SK-MEL-5 (cell line): ENCODE data around the gene GNPTG. TPM values are rescaled to one million over a fixed set of nuclear protein-coding genes. Genes with fewer than 3 reads are reported as not detected.
"Not testable (repeated sequence)": the region's sequence is repeated elsewhere in the genome, so short reads cannot be mapped to it uniquely, and the experiment has no call there.

Experiments used
- DNase-seq: peaks from one replicate; pipeline ENCODE4 v3.0.0-alpha.2; 2016; ENCODE audit warnings: low read depth, low spot score
- in situ Hi-C: cut with HindIII; loops from 2 replicates; pipeline ENCODE4 v1.10.0; 2016; ENCODE audit warnings: low sequenced_read_pairs, high pct_unique_total_duplicates, low pct_unique_long_range_greater_than_20kb
- total RNA-seq: library from RNA; depleted of rRNA; stranded (reverse); fragments of >200 nt; shearing (Covaris generic); gene quantifications from 2 replicates; pipeline ENCODE4 v1.2.3, GENCODE V29; 2014

GNPTG gene
- total RNA-seq, 1 experiment from 2014 or later: 110 TPM

DNA sequence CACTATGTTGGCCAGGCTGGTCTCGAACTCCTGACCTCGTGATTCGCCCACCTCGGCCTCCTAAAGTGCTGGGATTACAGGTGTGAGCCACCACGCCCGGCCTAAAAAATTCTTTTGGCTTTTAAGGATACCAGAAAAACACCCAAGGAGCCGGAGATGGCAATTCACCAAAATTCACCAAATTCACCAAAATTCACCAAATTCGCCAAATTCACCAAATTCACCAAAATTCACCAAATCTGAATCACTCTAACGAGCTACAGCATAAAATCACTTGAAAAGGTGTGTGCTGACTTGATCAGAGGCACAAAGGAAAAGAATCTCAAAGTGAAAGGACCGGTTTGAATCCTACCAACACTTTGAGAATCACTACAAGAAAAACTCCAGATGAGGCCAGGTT, 22.8 kb upstream of the GNPTG start:
- DNase-seq, in situ Hi-C loops: not testable (repeated sequence)

DNA sequence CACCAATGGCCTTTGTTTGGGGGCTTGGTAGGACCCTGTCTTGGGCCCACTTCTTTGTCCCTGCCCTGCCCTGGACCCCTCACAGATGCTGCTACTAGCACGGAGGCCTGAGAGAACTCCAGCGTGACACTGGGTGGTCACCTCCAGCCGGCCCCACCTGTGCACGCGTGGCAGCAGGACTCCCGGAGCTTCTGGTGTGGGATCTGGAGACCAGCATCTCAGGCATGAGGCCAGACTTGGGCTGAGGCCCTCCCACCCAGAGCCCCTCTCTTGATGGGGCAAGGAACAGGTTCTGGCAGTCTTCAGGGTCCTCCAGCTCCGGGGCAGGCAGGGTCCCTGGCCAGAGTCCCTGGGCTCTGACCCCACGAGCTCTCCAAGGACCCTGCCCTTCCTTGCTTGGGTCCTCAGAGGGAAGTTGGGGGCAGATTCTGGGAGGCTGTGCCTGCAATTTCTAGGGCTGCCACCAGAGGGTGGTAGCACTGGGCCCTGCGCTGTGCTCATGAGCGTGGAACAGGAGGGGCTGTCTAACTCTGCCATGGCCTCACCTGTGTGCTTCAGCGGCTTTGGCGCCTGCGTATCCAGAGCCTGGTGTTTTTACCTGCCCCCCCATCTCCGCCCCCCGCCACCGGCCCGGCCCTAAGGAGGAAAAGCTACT, 21.3 kb upstream of the GNPTG start:
- in situ Hi-C loops: no loop called here

DNA sequence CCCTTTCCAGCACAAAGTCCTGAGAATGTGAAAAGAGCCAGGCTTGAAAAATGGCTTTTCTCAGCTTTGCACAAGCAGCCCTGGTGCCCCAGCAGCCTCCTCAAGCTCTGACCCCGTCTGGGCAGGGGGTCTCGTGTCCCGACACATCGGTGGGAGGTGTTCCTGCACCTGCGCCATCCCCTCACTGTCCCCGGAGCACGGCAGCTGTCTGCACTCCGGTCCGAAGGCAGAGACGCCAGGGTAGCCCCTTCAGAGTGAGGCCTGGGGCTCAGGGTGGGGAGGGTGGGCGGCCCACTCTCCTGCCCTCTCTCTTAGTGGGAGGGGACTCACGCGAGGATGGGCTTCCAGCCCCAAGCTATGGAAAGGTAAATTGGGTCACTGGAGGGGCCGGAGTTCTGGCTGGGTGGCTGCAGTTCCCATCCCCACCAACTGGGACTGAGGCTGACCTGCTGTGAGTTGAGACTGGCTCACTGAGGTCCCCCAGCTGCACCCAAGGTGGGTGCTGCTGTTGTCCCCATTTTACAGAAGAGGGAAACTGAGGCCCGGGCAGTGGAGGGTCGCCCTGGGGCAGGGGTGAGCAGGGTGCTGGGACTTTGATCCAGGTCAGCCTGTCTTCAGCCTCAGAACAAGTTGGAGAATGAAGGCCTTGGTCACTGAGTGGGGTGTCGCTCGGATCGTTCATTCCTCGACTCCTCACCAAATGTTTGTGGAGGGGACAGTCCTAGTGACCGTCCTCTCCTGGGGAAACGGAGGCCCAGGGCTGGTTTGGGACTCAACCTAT, 20.6 kb upstream of the GNPTG start:
- in situ Hi-C loops: no loop called here
- no peak for DNase-seq

More for the DNA sequence above, 21.3 kb upstream of the GNPTG start:
- no peak for DNase-seq

DNA sequence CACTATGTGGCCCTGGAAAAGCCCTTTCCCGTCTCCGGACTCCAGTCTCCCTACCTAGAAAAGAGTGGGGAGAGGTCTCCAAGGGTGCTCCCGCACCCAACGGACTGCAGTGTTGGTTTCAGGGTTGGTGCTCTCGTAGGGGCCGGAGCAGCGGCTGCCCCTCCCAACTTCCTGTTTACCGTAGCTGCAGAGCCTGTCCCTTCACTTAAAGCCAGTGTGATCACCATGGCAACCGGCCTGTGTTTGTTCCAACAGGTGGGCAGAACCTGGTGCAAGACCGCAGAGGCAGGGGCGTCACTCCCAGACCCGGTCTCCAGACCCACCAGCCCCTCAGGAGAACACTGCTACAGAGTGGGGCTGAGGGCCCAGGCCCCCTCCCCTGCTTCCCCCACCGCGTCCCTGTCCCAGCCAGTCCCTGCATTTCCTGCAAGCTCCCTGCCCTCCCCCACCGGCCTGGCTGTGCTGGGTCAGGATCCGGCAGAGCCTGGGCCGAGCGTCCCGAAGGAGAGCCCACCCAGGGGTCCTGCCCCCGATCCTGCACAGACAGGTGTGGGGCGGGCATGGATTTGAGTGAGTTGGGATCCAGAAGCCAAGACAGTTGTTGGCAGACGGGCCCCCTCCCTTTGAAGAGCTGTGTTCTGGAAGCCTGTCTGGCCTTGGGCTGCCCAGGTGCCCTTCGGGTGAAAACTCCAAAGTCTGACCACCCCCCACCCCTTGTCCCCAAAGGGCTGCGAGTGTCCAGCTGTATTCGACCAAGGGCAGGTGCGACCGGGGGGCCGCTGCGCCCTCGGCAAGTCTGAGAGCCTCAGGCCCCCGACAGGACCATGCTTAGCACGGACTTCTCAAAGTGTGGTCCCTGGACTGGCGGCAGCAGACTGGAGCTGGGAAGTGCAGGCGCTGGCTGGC, 19.8 kb upstream of the GNPTG start:
- DNase-seq: peak; percentile 24
- in situ Hi-C loops: no loop called here

DNA sequence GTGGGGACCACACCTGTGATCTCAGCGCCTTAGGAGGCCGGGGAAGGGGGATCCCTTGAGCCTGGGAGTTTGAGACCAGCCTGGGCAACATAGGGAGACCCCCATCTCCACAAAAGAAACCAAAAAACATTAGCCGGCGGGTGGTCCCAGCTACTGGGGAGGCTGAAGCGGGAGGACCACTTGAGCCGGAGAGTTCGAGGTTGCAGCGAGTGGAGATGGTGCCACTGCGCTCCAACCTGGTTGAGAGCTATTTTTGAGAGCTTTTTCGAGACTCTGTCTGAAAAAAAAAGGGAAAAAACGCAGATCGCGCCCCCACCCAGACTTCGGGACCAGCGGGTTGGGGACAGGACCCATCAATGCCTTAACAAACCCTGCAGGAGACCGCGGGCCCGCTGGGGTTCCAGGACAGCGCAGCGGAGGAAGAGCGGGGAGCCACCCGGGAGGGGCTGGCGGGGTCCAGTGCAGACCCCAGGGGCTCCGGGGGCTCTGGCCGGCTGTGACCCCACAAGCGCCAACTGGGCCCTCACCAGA, 19.0 kb upstream of the GNPTG start:
- in situ Hi-C loops: no loop called here

DNA sequence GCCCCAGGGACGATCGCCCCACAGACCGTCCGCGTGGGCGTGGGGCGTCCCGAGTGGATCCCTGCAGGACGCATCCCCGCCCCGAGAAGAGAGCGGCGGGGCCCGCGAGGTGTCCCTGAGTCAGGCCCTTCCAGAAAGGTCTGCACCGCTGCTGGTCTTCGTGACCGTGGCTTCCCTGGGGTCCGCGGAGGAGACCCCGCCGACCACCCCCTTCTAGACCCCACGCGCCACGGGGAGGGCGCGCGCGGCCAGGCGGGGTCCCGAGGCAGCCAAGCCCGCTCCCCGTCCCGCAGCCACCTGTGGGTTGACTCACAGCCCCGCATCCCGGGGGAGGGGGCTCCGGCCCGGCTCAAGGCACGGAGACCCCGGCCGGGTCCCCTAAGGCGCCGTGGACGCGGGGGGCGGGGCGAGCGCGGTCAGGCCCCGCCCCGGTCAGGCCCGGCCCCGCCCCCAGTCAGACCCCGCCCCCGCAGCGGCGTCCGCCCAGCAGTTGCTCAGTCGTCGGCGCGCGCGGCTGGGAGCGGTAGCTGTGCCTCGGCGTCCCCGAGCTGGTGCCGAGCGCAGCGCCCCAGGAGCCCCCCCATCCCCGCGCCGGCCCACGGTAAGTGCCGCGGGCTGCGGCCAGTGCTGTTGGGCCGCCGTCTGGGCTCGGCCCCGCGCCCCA, 18.4 kb upstream of the GNPTG start, which contains the start of gene BAIAP3:
TSS of gene BAIAP3 (plus strand) at position 497 of the 664 bp plus-strand sequence. CDS start 4,905 bp downstream, outside the sequence.
- in situ Hi-C loops: no loop called here
- peak; percentile 28 for DNase-seq

More for the DNA sequence above, 19.0 kb upstream of the GNPTG start:
- DNase-seq: no peak

DNA sequence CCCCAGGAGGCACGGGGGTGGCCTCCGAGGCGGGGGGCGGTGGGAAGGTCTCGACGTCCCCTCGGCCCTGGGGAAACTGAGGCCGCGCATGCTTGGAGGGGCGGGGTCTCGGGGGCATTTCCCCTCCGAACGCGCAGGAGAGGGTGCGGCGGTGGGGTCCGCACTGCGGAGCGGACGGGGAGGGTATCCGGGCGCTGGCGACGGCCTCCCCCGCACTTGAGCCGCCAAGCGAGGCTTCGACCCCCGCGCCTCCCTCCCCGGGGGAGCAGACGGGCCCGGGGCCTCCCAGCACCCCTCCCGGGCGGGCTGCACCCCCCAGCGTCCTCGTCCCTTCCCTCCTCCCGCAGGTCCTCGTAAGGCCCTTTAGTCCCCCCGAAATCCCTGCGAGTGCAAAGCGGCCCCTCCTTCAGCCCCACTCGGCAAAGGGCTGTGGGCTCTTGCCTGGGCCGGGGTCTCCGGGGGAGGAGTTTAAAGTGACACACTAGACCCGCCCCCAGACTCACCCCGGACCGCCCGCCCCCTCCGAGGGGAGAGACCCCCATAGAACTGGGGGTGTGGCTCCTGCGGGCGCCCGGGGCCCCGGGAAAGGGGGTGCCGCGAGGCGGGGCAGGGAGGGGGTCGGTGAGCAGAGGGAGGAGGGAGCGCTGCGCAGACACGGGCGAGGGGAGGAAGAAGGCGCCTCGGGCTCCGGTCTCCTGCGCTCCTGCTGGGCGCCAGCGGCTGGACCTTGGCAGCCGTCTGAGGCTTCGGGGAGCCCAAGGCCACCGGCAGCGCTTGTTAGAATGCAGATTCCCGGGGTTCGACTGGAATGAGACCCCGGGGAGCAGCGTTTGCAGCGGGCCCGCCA, 17.7 kb upstream of the GNPTG start:
- in situ Hi-C loops: no loop called here
- DNase-seq: no peak

DNA sequence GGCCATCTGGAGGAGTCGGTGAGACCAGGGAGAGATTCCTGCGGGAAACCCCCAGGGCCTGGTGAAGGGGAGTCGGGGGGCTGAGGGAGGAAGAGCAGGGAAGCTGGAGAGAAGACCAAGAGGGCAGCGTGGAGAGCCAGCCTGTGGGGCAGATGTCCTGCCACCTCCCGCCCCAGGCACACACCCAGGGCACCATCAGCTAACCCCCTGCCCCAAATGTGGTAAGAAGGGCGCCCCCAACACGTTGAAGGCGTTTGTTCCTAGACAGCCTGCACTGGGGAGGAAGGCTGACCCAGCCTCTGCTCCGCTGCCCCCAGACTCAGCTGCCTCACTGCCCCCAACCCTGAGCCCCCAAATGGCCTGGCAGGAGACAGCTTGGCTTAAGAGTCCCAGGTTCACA, 17.0 kb upstream of the GNPTG start:
- no peak for DNase-seq
- in situ Hi-C loops: no loop called here

DNA sequence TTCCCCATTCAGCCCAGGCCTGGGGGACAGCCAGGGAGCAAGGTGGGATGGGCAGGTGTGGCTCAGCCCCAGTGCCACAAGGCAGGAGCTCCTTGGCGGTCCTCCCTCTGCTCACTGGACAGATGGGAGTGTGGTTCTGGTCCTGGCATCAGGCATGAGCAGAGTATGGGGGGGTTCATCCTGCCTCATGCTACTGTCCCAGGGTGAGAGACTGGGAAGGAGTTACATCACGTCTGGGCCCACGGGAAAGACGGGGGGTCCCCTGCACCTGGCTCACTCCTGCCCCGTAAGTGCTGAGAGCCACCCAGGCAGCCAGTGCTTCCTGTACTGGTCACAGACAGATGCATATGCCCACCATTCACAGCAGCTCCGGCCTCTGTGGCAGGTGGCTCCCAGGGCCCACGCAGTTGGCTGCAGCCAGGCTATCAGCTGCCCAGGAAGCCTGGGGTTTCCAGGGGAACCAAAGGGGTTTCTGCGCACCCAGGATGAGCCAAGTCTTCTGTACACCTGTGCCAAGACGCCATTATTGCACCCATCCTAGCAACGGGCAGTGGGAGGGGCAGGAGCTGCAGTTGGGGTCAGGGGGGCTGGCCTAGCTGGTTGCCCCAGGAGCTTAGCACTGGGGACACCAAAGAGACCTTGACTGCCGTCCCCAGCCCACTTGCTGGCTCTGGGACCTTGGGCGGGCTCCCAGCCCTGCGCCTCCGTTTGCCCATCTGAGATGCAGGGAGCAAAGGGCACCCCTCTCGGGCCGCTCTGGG, 16.3 kb upstream of the GNPTG start:
- DNase-seq: no peak
- in situ Hi-C loops: no loop called here

DNA sequence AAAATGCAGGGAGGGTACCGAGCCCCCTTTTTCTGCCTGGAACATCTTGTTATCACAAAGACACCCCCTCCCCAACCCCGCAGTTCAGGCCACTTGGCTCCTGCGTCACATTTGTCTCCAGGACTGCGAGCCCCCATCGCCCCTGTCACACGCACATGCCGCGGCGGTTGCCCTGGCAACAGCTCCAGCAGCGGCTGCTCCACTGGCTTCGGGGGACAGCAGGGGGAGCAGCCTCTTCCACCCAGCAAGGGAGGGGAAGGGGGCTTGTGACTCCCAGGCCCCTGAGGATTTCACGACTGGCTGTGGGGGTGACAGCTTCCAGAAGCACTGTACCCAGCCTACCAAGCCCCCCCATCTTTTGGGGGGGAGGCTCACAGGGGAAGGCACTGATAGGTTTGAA, 15.7 kb upstream of the GNPTG start:
- DNase-seq: no peak
- in situ Hi-C loops: no loop called here

DNA sequence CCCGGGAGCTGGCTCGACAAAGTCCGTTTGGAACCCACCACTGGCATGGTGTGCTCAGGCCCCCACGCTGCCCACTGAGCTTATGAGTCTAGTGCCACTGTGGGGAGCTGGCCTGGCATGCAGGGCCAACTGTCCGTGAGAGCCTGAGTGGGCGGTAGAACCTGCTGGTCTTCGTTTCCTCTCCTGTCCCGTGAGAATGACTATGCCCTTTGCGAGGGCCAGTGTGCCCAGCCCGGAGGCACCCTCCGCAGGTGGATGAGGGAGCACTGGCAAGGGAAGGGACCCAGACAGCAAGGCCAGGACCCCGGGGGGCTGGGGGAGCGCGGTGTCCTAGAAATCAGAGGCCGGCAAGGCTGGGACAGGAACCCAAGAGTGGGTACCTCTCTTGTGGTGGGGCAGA, 15.1 kb upstream of the GNPTG start:
- in situ Hi-C loops: no loop called here

DNA sequence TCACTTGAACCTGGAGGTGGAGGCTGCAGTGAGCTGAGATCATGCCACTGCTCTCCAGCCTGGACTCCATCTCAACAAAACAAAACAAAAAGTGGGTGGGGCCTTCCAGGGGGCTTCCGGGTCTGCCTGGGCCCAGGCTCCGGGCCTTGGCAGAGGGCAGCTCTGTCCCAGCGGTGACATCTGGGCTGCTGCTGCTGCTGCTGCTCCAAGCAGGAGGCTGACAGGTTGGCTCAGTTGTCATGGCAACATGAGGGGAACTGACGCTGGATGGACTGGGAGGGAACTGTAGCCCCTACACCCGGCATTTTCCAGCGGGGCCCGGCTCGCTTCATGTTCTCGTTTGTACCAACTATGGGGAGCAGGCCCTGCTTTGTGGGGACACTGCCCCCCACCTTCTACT, 14.2 kb upstream of the GNPTG start:
- no peak for DNase-seq
- in situ Hi-C loops: no loop called here

More for the DNA sequence above, 15.1 kb upstream of the GNPTG start:
- DNase-seq: no peak

DNA sequence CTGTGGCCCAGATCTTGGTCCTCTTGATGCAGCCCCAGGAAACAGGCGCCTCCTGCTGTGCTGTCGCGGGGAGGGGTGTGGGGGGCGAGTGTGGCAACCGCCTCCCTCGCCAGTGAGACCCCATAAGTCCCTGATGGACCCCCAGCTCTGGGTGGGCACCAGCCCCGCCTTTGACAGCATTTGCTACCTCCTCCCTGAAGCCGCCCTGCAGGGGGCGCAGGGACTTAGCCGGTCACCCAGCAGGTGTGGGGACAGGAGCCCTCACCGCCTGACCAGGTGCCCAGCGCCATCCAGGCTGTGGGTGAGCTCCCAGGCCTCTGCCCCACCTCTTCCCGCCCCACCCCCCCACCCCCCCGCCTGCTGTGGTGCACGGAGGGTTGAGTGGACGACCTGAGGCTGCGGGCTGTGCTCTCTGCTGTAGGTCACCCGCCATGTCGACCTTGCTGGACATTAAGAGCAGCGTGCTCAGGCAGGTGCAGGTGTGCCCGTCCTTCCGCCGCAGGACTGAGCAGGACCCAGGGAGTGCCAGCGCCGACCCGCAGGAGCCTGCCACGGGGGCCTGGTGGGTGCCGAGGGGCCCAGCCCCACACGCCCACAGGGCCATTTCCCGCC, 13.5 kb upstream of the GNPTG start:
- peak; percentile 37 for DNase-seq
- in situ Hi-C loops: no loop called here

DNA sequence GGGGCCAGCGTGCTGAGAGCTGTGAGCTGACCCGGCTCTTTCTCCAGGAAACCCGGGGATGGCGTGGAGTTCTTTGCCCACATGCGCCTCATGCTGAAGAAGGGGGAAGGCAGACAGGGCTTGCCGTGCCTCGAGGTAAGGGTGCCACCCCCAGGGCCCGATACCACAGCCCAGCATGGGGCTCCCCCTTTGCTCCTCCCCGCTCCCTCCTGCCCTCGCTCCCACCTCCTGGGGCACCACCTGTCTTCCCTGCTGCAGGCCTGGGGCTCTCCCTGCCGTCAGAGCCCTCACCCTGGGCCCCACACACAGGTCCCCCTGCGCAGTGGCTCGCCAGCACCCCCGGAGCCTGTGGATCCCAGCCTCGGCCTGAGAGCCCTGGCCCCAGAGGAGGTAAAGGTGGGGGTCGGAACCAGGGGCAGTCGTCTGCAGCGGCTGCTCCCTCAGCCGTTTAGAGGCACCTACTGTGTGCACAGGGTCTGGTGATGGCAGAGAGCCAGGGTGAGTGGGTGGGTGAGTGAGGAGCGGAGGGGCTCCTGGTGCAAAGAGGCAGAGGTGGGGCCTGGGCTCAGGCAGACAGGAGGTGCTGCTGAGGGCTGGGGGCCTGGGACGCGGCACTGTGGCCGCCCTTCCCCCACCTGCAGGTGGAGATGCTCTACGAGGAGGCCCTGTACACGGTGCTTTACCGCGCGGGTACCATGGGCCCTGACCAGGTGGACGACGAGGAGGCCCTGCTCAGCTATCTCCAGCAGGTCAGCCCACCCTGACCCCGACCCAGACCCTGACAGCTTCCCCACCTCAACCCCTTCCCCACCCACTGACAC, 12.7 kb upstream of the GNPTG start:
- in situ Hi-C loops: no loop called here
- DNase-seq: no peak
